ENCODE results near the gene RNF181.
"Not testable (repeated sequence)": the region's sequence is repeated elsewhere in the genome, so short reads cannot be mapped to it uniquely, and the experiment has no call there.

The RNF181 gene

GRCh38 chr2:85590950-85591349, 4.6 kb upstream of the RNF181 start:
- FAIRE-seq (no peak), DNase-seq (ENCODE audit: insufficient read length, low spot score) (no peak)
- TF ChIP-seq TAF1 (IDR thresholded peaks at IDR 0.05; ENCODE audit: low read depth, low read length) (no peak), PAX5 (IDR thresholded peaks at IDR 0.05; ENCODE audit: insufficient read depth, low read length, severe bottlenecking) (no peak), POLR2A (IDR thresholded peaks at IDR 0.05; ENCODE audit: low read depth, low read length) (no peak), POU2F2 (IDR thresholded peaks at IDR 0.05; ENCODE audit: low read depth, low read length) (no peak), POLR2AphosphoS5 (IDR thresholded peaks at IDR 0.05; ENCODE audit: low read depth, low read length) (no peak), SPI1 (IDR thresholded peaks at IDR 0.05; ENCODE audit: low read depth, low read length) (no peak)

DNA sequence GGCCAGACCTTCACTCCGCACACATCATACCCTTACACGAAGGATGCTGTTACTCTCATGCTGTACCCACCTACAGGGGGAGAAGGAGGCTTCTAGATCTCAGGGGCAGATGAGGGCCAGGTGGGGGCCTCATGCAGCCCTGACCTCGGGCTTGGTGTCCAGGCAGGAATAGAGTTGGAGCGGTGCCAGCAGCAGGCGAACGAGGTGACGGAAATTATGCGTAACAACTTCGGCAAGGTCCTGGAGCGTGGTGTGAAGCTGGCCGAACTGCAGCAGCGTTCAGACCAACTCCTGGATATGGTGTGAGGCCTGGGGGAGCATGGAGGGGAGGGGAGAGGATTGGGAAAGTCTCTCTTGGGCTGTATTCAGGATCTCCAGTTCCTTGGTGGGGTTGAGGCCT, 4.0 kb upstream of the RNF181 start:
- DNase-seq (ENCODE audit: insufficient read length, low spot score): no peak
- TF ChIP-seq TAF1 (IDR thresholded peaks at IDR 0.05; ENCODE audit: low read depth, low read length): no peak
- TF ChIP-seq SPI1 (IDR thresholded peaks at IDR 0.05; ENCODE audit: low read depth, low read length): no peak
- no peak for TF ChIP-seq POU2F2 (IDR thresholded peaks at IDR 0.05; ENCODE audit: low read depth, low read length)
- TF ChIP-seq PAX5 (IDR thresholded peaks at IDR 0.05; ENCODE audit: insufficient read depth, low read length, severe bottlenecking): no peak
- TF ChIP-seq POLR2AphosphoS5 (IDR thresholded peaks at IDR 0.05; ENCODE audit: low read depth, low read length): no peak
- no peak for TF ChIP-seq POLR2A (IDR thresholded peaks at IDR 0.05; ENCODE audit: low read depth, low read length)
- FAIRE-seq: no peak

GRCh38 chr2:85592299-85592698, 3.2 kb upstream of the RNF181 start:
- FAIRE-seq; DNase-seq (ENCODE audit: insufficient read length, low spot score): not testable (repeated sequence)

DNA sequence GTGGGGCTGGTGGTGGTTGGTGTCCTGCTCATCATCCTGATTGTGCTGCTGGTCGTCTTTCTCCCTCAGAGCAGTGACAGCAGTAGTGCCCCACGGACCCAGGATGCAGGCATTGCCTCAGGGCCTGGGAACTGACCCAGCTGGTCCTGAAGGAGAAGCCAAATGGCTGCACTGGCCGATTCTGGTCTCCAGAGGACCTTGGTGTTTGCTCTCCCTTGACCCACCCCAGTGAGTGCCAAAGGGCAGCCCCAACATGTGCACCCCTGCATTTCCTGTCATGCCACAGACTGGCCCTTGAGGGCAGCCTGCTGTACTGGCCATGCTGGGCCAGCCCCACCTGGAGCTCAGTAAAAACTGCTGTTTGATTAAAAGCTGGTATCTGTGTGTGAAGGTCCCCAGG, 2.5 kb upstream of the RNF181 start:
- DNase-seq (ENCODE audit: insufficient read length, low spot score) (no peak), FAIRE-seq (no peak)
- TF ChIP-seq SPI1 (IDR thresholded peaks at IDR 0.05; ENCODE audit: low read depth, low read length): no peak
- no peak for TF ChIP-seq TAF1 (IDR thresholded peaks at IDR 0.05; ENCODE audit: low read depth, low read length)
- no peak for TF ChIP-seq PAX5 (IDR thresholded peaks at IDR 0.05; ENCODE audit: insufficient read depth, low read length, severe bottlenecking)
- TF ChIP-seq POLR2AphosphoS5 (IDR thresholded peaks at IDR 0.05; ENCODE audit: low read depth, low read length): no peak
- TF ChIP-seq POLR2A (IDR thresholded peaks at IDR 0.05; ENCODE audit: low read depth, low read length): no peak
- no peak for TF ChIP-seq POU2F2 (IDR thresholded peaks at IDR 0.05; ENCODE audit: low read depth, low read length)

DNA sequence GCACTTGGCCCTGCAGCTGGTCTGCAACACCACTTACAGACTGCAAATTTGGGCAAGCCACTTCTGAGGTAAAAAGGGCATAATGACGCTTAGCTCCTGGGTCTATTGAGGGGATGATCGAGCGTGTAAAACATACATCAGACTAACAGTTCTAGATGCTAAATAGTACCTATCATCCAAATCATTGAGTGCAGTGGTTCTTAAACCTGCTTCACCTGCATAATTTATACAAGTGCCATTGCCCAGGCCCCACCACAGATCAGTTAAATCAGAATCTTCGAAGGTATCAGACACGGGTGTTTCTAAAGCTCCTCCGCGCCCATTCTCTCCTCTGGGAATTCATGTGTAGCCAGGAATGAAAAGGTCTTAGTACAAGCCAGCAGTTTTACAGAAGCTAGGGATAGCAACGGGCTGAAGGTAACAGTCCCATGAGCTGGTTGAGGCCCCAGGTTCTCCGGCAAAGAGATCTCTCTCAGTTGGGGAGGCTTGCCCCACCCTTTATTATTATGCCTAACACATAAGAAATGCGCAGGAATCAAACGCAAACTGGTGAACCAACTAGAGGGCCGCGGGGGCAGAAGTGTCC, 737 bp upstream of the RNF181 start:
- FAIRE-seq (peak; percentile 56), DNase-seq (ENCODE audit: insufficient read length, low spot score) (no peak)
- TF ChIP-seq TAF1 (IDR thresholded peaks at IDR 0.05; ENCODE audit: low read depth, low read length) (no peak), POU2F2 (IDR thresholded peaks at IDR 0.05; ENCODE audit: low read depth, low read length) (no peak), POLR2A (IDR thresholded peaks at IDR 0.05; ENCODE audit: low read depth, low read length) (no peak), PAX5 (IDR thresholded peaks at IDR 0.05; ENCODE audit: insufficient read depth, low read length, severe bottlenecking) (no peak), POLR2AphosphoS5 (IDR thresholded peaks at IDR 0.05; ENCODE audit: low read depth, low read length) (no peak), SPI1 (IDR thresholded peaks at IDR 0.05; ENCODE audit: low read depth, low read length) (no peak)

- FAIRE-seq (no peak), DNase-seq (ENCODE audit: insufficient read length, low spot score) (no peak)
- no peak for TF ChIP-seq TAF1 (IDR thresholded peaks at IDR 0.05; ENCODE audit: low read depth, low read length)
- no peak for TF ChIP-seq POU2F2 (IDR thresholded peaks at IDR 0.05; ENCODE audit: low read depth, low read length)
- TF ChIP-seq POLR2A (IDR thresholded peaks at IDR 0.05; ENCODE audit: low read depth, low read length): no peak
- no peak for TF ChIP-seq POLR2AphosphoS5 (IDR thresholded peaks at IDR 0.05; ENCODE audit: low read depth, low read length)
- no peak for TF ChIP-seq PAX5 (IDR thresholded peaks at IDR 0.05; ENCODE audit: insufficient read depth, low read length, severe bottlenecking)
- TF ChIP-seq SPI1 (IDR thresholded peaks at IDR 0.05; ENCODE audit: low read depth, low read length): no peak
These were observed 435 bp downstream of the RNF181 start for GRCh38 chr2:85596026-85596333.

- FAIRE-seq (no peak), DNase-seq (ENCODE audit: insufficient read length, low spot score) (no peak)
- TF ChIP-seq TAF1 (IDR thresholded peaks at IDR 0.05; ENCODE audit: low read depth, low read length): no peak
- no peak for TF ChIP-seq PAX5 (IDR thresholded peaks at IDR 0.05; ENCODE audit: insufficient read depth, low read length, severe bottlenecking)
- TF ChIP-seq SPI1 (IDR thresholded peaks at IDR 0.05; ENCODE audit: low read depth, low read length): no peak
- no peak for TF ChIP-seq POLR2A (IDR thresholded peaks at IDR 0.05; ENCODE audit: low read depth, low read length)
- TF ChIP-seq POU2F2 (IDR thresholded peaks at IDR 0.05; ENCODE audit: low read depth, low read length): no peak
- no peak for TF ChIP-seq POLR2AphosphoS5 (IDR thresholded peaks at IDR 0.05; ENCODE audit: low read depth, low read length)
These were observed 1.1 kb downstream of the RNF181 start for GRCh38 chr2:85596486-85597143.

DNA sequence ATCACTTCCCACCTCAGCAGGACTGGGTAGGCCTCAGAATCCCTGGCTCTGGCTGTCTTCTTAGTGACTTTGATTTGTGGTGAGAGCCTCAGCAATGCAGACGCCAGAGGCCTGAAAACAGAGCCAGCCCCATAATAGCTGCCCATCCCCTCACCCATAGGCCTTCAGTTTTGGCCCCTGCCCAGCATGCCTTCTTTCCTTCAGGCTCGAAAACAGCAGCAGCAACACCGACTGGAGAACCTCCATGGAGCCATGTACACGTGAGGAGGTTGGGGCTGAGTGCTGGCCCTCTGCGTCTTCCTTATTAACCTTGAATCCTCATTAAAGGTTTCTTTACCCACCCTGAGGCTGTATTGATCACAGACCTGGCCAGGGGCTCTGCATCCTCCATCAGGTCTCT, 1.7 kb downstream of the RNF181 start:
- FAIRE-seq (no peak), DNase-seq (ENCODE audit: insufficient read length, low spot score) (no peak)
- TF ChIP-seq POLR2AphosphoS5 (IDR thresholded peaks at IDR 0.05; ENCODE audit: low read depth, low read length): no peak
- no peak for TF ChIP-seq SPI1 (IDR thresholded peaks at IDR 0.05; ENCODE audit: low read depth, low read length)
- TF ChIP-seq POLR2A (IDR thresholded peaks at IDR 0.05; ENCODE audit: low read depth, low read length): no peak
- TF ChIP-seq POU2F2 (IDR thresholded peaks at IDR 0.05; ENCODE audit: low read depth, low read length): no peak
- no peak for TF ChIP-seq TAF1 (IDR thresholded peaks at IDR 0.05; ENCODE audit: low read depth, low read length)
- TF ChIP-seq PAX5 (IDR thresholded peaks at IDR 0.05; ENCODE audit: insufficient read depth, low read length, severe bottlenecking): no peak

DNA sequence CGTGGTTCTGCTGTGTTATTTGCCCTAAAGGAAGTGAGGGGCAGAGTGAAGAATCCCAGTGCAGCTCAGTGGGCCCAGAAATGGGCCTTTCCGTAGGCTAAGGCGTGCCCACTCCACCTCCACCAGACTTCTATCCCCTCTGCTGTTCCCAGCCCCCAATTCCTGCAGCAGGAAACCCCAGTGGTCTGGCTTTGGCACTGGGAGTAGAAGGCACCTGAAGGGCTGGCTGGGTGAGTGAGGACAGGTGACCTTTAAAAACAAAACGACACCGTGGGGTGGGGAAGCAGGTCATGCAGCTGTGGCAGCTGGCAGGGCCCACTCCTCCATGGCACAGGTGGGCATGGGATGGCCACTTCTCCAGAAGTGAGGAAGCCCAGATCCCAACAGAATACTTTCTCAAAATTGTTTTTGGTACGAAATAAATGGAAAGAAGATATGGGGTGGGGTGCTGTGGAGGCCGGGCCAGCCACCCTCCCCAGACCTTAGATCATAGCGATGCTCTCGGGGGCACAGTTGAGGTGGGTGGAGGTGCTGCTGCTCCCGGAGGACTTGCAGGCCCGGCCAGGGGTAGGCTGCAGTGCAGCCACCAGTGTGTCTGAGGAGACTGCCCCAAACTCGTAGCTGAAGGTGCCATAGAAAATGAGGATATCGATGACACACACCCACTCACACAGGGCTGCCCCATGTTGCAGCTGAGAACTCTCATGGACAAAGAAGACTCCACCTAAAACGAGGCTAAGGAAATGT, 3.2 kb downstream of the RNF181 start:
- FAIRE-seq: no peak
- DNase-seq (ENCODE audit: insufficient read length, low spot score): no peak
- no peak for TF ChIP-seq POU2F2 (IDR thresholded peaks at IDR 0.05; ENCODE audit: low read depth, low read length)
- no peak for TF ChIP-seq POLR2AphosphoS5 (IDR thresholded peaks at IDR 0.05; ENCODE audit: low read depth, low read length)
- TF ChIP-seq PAX5 (IDR thresholded peaks at IDR 0.05; ENCODE audit: insufficient read depth, low read length, severe bottlenecking): no peak
- no peak for TF ChIP-seq TAF1 (IDR thresholded peaks at IDR 0.05; ENCODE audit: low read depth, low read length)
- TF ChIP-seq POLR2A (IDR thresholded peaks at IDR 0.05; ENCODE audit: low read depth, low read length): no peak
- no peak for TF ChIP-seq SPI1 (IDR thresholded peaks at IDR 0.05; ENCODE audit: low read depth, low read length)

Data from GM12891 (cell line).